GM23338 (cell line): ENCODE results near the gene AOC2. TPM values are rescaled to one million over a fixed set of nuclear protein-coding genes. Genes with fewer than 3 reads are reported as not detected.

Experiments used
- ATAC-seq: fragments of 200-7000 bp; cut with Tn5 transposase; 3 replicates; pipeline ENCODE4 v1.9.1; 2020
- DNase-seq: peaks from one replicate; pipeline ENCODE4 v3.0.0-alpha.2; 2015; ENCODE audit warnings: low spot score
- H2AFZ ChIP-seq: fragments of 200-600 bp; sonication (generic); 2 replicates; pipeline ENCODE4 v1.8.0; 2016; ENCODE audit warnings: antibody characterized with exemption, mild to moderate bottlenecking, moderate library complexity
- H3F3A ChIP-seq: fragments of 200-600 bp; sonication (generic); replicated peaks from 2 replicates; pipeline ENCODE4 v1.8.0; 2017; ENCODE audit warnings: antibody characterized with exemption, mixed run types, low read depth
- H3K27ac ChIP-seq: fragments of 200-600 bp; sonication (generic); 2 replicates; pipeline ENCODE4 v1.6.1; 2016; ENCODE audit warnings: low read depth
- H3K27me3 ChIP-seq: fragments of 200-600 bp; sonication (generic); 2 replicates; pipeline ENCODE4 v1.8.0; 2016; ENCODE audit warnings: mild to moderate bottlenecking, mixed run types, moderate library complexity; ENCODE audit not compliant: insufficient read depth
- H3K36me3 ChIP-seq: fragments of 200-600 bp; sonication (generic); 2 replicates; pipeline ENCODE4 v1.8.0; 2016; ENCODE audit warnings: mild to moderate bottlenecking; ENCODE audit not compliant: insufficient read depth
- H3K4me1 ChIP-seq: fragments of 200-600 bp; sonication (generic); 2 replicates; pipeline ENCODE4 v1.8.0; 2016; ENCODE audit warnings: mild to moderate bottlenecking, moderate library complexity; ENCODE audit not compliant: insufficient read depth
- H3K4me2 ChIP-seq: fragments of 200-600 bp; sonication (generic); 2 replicates; pipeline ENCODE4 v1.7.1; 2017; ENCODE audit warnings: mixed run types
- H3K4me3 ChIP-seq: fragments of 200-600 bp; sonication (generic); 2 replicates; pipeline ENCODE4 v1.6.1; 2016; ENCODE audit warnings: mixed run types
- H3K79me2 ChIP-seq: fragments of 200-600 bp; sonication (generic); replicated peaks from 2 replicates; pipeline ENCODE4 v1.8.0; 2017; ENCODE audit warnings: mild to moderate bottlenecking; ENCODE audit not compliant: insufficient read depth
- H3K9me2 ChIP-seq: fragments of 200-600 bp; sonication (generic); 2 replicates; pipeline ENCODE4 v1.8.0; 2017; ENCODE audit not compliant: insufficient read depth
- H4K20me1 ChIP-seq: fragments of 200-600 bp; sonication (generic); replicated peaks from 2 replicates; pipeline ENCODE4 v1.8.0; 2017; ENCODE audit warnings: mild to moderate bottlenecking; ENCODE audit not compliant: insufficient read depth
- H3K27ac Mint-ChIP-seq: 2 replicates; pipeline ENCODE4 v1.8.0; 2020; ENCODE audit warnings: inconsistent platforms, mild to moderate bottlenecking, moderate library complexity, mixed read lengths
- H3K27me3 Mint-ChIP-seq: 3 replicates; pipeline ENCODE4 v1.8.0; 2022; ENCODE audit warnings: low read depth, mild to moderate bottlenecking, moderate library complexity, mixed read lengths, inconsistent platforms; ENCODE audit not compliant: insufficient read depth, poor library complexity
- H3K36me3 Mint-ChIP-seq: 3 replicates; pipeline ENCODE4 v1.8.0; 2021; ENCODE audit warnings: low read depth, mild to moderate bottlenecking, inconsistent platforms, moderate library complexity, mixed read lengths
- H3K4me1 Mint-ChIP-seq: 3 replicates; pipeline ENCODE4 v1.8.0; 2020; ENCODE audit warnings: mild to moderate bottlenecking, inconsistent platforms, mixed read lengths
- H3K4me3 Mint-ChIP-seq: 3 replicates; pipeline ENCODE4 v1.8.0; 2021; ENCODE audit warnings: moderate library complexity, mild to moderate bottlenecking, inconsistent platforms, mixed read lengths
- H3K9me3 Mint-ChIP-seq: 3 replicates; pipeline ENCODE4 v1.8.0; 2020; ENCODE audit warnings: moderate library complexity, mild to moderate bottlenecking, inconsistent platforms, mixed read lengths
- CREB1 ChIP-seq: fragments of 250-450 bp; sonication (Bioruptor Pico); IDR thresholded peaks from 2 replicates; pipeline ENCODE4 v1.5.0; 2020; ENCODE audit warnings: low read depth, mild to moderate bottlenecking, moderate library complexity
- JUNB ChIP-seq: IDR thresholded peaks from one replicate; pipeline ENCODE4 v1.6.1; 2016; ENCODE audit warnings: antibody characterized with exemption; ENCODE audit not compliant: unreplicated experiment
- POLR2AphosphoS5 ChIP-seq: IDR thresholded peaks from 2 replicates; pipeline ENCODE4 v1.6.1; 2016; ENCODE audit warnings: antibody characterized with exemption, low read depth
- ZNF331 ChIP-seq: fragments of 250-450 bp; sonication (Bioruptor Pico); IDR thresholded peaks from 2 replicates; pipeline ENCODE4 v1.5.0; 2020; ENCODE audit warnings: low read depth, mild to moderate bottlenecking, moderate library complexity
- polyA plus RNA-seq: library from polyadenylated mRNA; unstranded; fragments of >200 nt; fragmentation: Nextera tagmentation; extraction: Ambion mirVana; gene quantifications from 2 replicates; pipeline ENCODE4 v1.2.1, GENCODE V29; 2016
- total RNA-seq: library from RNA; depleted of rRNA; stranded (reverse); fragments of >200 nt; shearing (Covaris generic); gene quantifications from 2 replicates; pipeline ENCODE4 v1.2.3, GENCODE V29; 2014
- TF ChIP-seq, protein P1 (sequence below), 2 experiments: fragments of 200-600 bp in 1 of 2; sonication (generic) in 1 of 2; conservative IDR thresholded peaks; 2 replicates each; pipeline versions ENCODE4 v1.5.1 to v1.6.1; 2016 to 2017; ENCODE audit warnings: antibody characterized with exemption in 2 of 2, low read depth in 2 of 2, mild to moderate bottlenecking in 2 of 2, moderate library complexity in 1 of 2
- TF ChIP-seq, protein P2 (sequence below): IDR thresholded peaks from one replicate; pipeline ENCODE4 v1.6.1; 2018; ENCODE audit warnings: antibody characterized with exemption; ENCODE audit not compliant: unreplicated experiment
- TF ChIP-seq, protein P3 (sequence below): fragments of 250-450 bp; sonication (Bioruptor Pico); IDR thresholded peaks from 2 replicates; pipeline ENCODE4 v1.5.0; 2020; ENCODE audit warnings: mild to moderate bottlenecking, moderate library complexity
- TF ChIP-seq, protein P4 (sequence below): IDR thresholded peaks from 2 replicates; pipeline ENCODE4 v1.6.1; 2016; ENCODE audit warnings: antibody characterized with exemption

Gene AOC2
- total and polyA plus RNA-seq, 2 experiments from 2014 or later: 2.0 to 5.8 TPM

DNA sequence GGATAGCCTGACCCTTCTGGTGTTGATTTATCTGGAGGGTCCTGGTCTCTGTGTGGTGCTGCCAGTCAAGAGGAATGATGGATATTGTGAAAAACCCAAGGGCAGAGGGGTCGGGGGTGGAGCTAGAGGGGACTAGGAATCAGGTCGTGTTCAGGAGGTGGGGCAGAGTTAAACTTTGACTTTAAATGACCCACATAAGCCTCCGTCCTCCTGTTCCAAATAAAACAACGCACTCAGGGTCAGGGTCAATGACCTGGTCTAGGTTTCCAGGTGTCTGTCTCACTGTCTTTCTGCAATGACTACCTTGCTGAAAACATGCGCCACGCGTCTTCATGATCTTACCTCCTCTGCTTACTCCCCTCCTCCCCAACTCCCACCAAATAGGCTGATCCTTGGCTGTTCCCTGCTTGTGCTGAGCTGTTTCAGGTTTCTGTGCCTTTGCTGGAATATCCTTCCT lies 21.3 kb downstream of the AOC2 start (continued):
- TF ChIP-seq, protein P1, sequence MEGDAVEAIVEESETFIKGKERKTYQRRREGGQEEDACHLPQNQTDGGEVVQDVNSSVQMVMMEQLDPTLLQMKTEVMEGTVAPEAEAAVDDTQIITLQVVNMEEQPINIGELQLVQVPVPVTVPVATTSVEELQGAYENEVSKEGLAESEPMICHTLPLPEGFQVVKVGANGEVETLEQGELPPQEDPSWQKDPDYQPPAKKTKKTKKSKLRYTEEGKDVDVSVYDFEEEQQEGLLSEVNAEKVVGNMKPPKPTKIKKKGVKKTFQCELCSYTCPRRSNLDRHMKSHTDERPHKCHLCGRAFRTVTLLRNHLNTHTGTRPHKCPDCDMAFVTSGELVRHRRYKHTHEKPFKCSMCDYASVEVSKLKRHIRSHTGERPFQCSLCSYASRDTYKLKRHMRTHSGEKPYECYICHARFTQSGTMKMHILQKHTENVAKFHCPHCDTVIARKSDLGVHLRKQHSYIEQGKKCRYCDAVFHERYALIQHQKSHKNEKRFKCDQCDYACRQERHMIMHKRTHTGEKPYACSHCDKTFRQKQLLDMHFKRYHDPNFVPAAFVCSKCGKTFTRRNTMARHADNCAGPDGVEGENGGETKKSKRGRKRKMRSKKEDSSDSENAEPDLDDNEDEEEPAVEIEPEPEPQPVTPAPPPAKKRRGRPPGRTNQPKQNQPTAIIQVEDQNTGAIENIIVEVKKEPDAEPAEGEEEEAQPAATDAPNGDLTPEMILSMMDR (conservative IDR thresholded peaks at IDR 0.05; ENCODE audit: low read depth in 2 of 2): no peak
- TF ChIP-seq CREB1 (CRISPR knock-in tag) (no peak), ZNF331 (CRISPR knock-in tag) (no peak), JUNB (no peak), POLR2AphosphoS5 (no peak)
- TF ChIP-seq, protein P2, sequence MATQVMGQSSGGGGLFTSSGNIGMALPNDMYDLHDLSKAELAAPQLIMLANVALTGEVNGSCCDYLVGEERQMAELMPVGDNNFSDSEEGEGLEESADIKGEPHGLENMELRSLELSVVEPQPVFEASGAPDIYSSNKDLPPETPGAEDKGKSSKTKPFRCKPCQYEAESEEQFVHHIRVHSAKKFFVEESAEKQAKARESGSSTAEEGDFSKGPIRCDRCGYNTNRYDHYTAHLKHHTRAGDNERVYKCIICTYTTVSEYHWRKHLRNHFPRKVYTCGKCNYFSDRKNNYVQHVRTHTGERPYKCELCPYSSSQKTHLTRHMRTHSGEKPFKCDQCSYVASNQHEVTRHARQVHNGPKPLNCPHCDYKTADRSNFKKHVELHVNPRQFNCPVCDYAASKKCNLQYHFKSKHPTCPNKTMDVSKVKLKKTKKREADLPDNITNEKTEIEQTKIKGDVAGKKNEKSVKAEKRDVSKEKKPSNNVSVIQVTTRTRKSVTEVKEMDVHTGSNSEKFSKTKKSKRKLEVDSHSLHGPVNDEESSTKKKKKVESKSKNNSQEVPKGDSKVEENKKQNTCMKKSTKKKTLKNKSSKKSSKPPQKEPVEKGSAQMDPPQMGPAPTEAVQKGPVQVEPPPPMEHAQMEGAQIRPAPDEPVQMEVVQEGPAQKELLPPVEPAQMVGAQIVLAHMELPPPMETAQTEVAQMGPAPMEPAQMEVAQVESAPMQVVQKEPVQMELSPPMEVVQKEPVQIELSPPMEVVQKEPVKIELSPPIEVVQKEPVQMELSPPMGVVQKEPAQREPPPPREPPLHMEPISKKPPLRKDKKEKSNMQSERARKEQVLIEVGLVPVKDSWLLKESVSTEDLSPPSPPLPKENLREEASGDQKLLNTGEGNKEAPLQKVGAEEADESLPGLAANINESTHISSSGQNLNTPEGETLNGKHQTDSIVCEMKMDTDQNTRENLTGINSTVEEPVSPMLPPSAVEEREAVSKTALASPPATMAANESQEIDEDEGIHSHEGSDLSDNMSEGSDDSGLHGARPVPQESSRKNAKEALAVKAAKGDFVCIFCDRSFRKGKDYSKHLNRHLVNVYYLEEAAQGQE: no peak

DNA sequence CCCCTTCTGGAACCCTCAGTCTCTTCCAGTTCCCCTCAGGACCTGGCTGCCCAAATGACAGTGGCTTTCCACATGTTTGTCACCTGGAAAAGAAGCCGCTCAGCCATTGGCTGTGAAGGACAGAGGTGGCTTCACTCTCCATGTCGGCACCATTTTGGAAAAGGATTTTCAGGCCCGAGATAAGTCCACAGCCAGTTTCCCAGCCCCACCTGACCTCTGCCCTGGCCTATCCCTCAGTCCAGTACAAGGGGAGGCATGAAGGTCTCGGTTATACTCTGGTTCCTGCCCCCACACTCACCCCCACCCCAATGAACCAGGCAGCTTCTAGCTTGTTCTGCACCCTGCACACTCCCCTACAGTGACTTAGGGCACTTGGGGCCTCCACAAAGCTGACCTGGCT lies 21.8 kb downstream of the AOC2 start:
- no peak overlapping the region for H3K27ac Mint-ChIP-seq
- Histone ChIP-seq H3K4me2 (no peak overlapping the region), H3K79me2 (no peaks in the 10 kb centered on the region), H3K27me3 (no peaks in the 10 kb centered on the region), H3K4me1 (0 out of 2 replicates have a peak, but pooled peaks cover 4% of the 10 kb centered on the region), H4K20me1 (no peaks in the 10 kb centered on the region), H3K27ac (no peak overlapping the region), H3F3A (no peaks in the 10 kb centered on the region), H3K4me3 (no peak overlapping the region), H2AFZ (0 out of 2 replicates have a peak overlapping the region, but pooled peaks have one; percentile 63), H3K36me3 (no peaks in the 10 kb centered on the region), H3K9me2 (no peaks in the 10 kb centered on the region)
- peaks cover 16% of the 10 kb centered on the region for H3K9me3 Mint-ChIP-seq
- H3K36me3 Mint-ChIP-seq: peaks cover 3% of the 10 kb centered on the region; the same call in 1 of the 3 replicates
- DNase-seq: no peak
- ATAC-seq: no peak
- H3K27me3 Mint-ChIP-seq: peaks cover 5% of the 10 kb centered on the region
- peaks cover 11% of the 10 kb centered on the region for H3K4me1 Mint-ChIP-seq
- H3K4me3 Mint-ChIP-seq: no peak overlapping the region
- TF ChIP-seq POLR2AphosphoS5: no peak
- TF ChIP-seq, protein P3, sequence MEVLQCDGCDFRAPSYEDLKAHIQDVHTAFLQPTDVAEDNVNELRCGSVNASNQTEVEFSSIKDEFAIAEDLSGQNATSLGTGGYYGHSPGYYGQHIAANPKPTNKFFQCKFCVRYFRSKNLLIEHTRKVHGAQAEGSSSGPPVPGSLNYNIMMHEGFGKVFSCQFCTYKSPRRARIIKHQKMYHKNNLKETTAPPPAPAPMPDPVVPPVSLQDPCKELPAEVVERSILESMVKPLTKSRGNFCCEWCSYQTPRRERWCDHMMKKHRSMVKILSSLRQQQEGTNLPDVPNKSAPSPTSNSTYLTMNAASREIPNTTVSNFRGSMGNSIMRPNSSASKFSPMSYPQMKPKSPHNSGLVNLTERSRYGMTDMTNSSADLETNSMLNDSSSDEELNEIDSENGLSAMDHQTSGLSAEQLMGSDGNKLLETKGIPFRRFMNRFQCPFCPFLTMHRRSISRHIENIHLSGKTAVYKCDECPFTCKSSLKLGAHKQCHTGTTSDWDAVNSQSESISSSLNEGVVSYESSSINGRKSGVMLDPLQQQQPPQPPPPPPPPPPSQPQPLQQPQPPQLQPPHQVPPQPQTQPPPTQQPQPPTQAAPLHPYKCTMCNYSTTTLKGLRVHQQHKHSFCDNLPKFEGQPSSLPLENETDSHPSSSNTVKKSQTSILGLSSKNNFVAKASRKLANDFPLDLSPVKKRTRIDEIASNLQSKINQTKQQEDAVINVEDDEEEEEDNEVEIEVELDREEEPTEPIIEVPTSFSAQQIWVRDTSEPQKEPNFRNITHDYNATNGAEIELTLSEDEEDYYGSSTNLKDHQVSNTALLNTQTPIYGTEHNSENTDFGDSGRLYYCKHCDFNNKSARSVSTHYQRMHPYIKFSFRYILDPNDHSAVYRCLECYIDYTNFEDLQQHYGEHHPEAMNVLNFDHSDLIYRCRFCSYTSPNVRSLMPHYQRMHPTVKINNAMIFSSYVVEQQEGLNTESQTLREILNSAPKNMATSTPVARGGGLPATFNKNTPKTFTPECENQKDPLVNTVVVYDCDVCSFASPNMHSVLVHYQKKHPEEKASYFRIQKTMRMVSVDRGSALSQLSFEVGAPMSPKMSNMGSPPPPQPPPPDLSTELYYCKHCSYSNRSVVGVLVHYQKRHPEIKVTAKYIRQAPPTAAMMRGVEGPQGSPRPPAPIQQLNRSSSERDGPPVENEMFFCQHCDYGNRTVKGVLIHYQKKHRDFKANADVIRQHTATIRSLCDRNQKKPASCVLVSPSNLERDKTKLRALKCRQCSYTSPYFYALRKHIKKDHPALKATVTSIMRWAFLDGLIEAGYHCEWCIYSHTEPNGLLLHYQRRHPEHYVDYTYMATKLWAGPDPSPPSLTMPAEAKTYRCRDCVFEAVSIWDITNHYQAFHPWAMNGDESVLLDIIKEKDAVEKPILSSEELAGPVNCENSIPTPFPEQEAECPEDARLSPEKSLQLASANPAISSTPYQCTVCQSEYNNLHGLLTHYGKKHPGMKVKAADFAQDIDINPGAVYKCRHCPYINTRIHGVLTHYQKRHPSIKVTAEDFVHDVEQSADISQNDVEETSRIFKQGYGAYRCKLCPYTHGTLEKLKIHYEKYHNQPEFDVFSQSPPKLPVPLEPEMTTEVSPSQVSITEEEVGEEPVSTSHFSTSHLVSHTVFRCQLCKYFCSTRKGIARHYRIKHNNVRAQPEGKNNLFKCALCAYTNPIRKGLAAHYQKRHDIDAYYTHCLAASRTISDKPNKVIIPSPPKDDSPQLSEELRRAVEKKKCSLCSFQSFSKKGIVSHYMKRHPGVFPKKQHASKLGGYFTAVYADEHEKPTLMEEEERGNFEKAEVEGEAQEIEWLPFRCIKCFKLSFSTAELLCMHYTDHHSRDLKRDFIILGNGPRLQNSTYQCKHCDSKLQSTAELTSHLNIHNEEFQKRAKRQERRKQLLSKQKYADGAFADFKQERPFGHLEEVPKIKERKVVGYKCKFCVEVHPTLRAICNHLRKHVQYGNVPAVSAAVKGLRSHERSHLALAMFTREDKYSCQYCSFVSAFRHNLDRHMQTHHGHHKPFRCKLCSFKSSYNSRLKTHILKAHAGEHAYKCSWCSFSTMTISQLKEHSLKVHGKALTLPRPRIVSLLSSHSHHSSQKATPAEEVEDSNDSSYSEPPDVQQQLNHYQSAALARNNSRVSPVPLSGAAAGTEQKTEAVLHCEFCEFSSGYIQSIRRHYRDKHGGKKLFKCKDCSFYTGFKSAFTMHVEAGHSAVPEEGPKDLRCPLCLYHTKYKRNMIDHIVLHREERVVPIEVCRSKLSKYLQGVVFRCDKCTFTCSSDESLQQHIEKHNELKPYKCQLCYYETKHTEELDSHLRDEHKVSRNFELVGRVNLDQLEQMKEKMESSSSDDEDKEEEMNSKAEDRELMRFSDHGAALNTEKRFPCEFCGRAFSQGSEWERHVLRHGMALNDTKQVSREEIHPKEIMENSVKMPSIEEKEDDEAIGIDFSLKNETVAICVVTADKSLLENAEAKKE (CRISPR knock-in tag): no peak
- TF ChIP-seq, protein P4, sequence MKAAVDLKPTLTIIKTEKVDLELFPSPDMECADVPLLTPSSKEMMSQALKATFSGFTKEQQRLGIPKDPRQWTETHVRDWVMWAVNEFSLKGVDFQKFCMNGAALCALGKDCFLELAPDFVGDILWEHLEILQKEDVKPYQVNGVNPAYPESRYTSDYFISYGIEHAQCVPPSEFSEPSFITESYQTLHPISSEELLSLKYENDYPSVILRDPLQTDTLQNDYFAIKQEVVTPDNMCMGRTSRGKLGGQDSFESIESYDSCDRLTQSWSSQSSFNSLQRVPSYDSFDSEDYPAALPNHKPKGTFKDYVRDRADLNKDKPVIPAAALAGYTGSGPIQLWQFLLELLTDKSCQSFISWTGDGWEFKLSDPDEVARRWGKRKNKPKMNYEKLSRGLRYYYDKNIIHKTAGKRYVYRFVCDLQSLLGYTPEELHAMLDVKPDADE: no peak
- TF ChIP-seq, protein P2: no peak
